ENCODE measurements around the gene MALRD1. TPM values are rescaled to one million over a fixed set of nuclear protein-coding genes. Genes with fewer than 3 reads are reported as not detected.

MALRD1 gene
- total RNA-seq, 1 donor from 2014 or later, result 1.5 TPM

- TF ChIP-seq CTCF (IDR thresholded peaks at IDR 0.05; ENCODE audit: unreplicated experiment), result no peak
- DNase-seq (ENCODE audit: low spot score, unreplicated experiment), result no peak
- H3K27me3 Mint-ChIP-seq, result no peaks in the 10 kb centered on the region
- H3K36me3 Mint-ChIP-seq (ENCODE audit: insufficient read depth), result no peaks in the 10 kb centered on the region
- H3K9me3 Mint-ChIP-seq (ENCODE audit: low read depth), result peaks cover 3% of the 10 kb centered on the region
- H3K4me1 Mint-ChIP-seq (ENCODE audit: low read depth), result peaks cover 14% of the 10 kb centered on the region
- H3K4me3 Mint-ChIP-seq (ENCODE audit: low read depth), result no peak overlapping the region
- no peak overlapping the region for H3K27ac Mint-ChIP-seq
Measured at GRCh38 chr10:19302117-19302516, 253.5 kb downstream of the MALRD1 start.

- DNase-seq (ENCODE audit: low spot score, unreplicated experiment), result no peak
- H3K36me3 Mint-ChIP-seq (ENCODE audit: insufficient read depth), result no peaks in the 10 kb centered on the region
- no peak for TF ChIP-seq CTCF (IDR thresholded peaks at IDR 0.05; ENCODE audit: unreplicated experiment)
- H3K27ac Mint-ChIP-seq, result no peak overlapping the region
- H3K4me3 Mint-ChIP-seq (ENCODE audit: low read depth), result no peak overlapping the region
- H3K27me3 Mint-ChIP-seq, result peaks cover 3% of the 10 kb centered on the region
- H3K4me1 Mint-ChIP-seq (ENCODE audit: low read depth), result peaks cover 2% of the 10 kb centered on the region
- no peaks in the 10 kb centered on the region for H3K9me3 Mint-ChIP-seq (ENCODE audit: low read depth)
Measured at GRCh38 chr10:19310066-19310465, 261.5 kb downstream of the MALRD1 start.

- Mint-ChIP-seq H3K9me3 (ENCODE audit: low read depth) (no peaks in the 10 kb centered on the region), H3K4me3 (ENCODE audit: low read depth) (no peak overlapping the region), H3K27ac (no peak overlapping the region), H3K36me3 (ENCODE audit: insufficient read depth) (no peaks in the 10 kb centered on the region), H3K4me1 (ENCODE audit: low read depth) (no peaks in the 10 kb centered on the region), H3K27me3 (no peaks in the 10 kb centered on the region)
- TF ChIP-seq CTCF (IDR thresholded peaks at IDR 0.05; ENCODE audit: unreplicated experiment), result no peak
- no peak for DNase-seq (ENCODE audit: low spot score, unreplicated experiment)
Measured at GRCh38 chr10:19316204-19316870, 267.7 kb downstream of the MALRD1 start.

- Mint-ChIP-seq H3K27me3 (no peaks in the 10 kb centered on the region), H3K36me3 (ENCODE audit: insufficient read depth) (no peaks in the 10 kb centered on the region), H3K4me3 (ENCODE audit: low read depth) (no peak overlapping the region), H3K27ac (no peak overlapping the region), H3K9me3 (ENCODE audit: low read depth) (no peaks in the 10 kb centered on the region), H3K4me1 (ENCODE audit: low read depth) (no peaks in the 10 kb centered on the region)
- no peak for DNase-seq (ENCODE audit: low spot score, unreplicated experiment)
- no peak for TF ChIP-seq CTCF (IDR thresholded peaks at IDR 0.05; ENCODE audit: unreplicated experiment)
Measured at GRCh38 chr10:19317952-19318351, 269.4 kb downstream of the MALRD1 start.

- Mint-ChIP-seq H3K4me1 (ENCODE audit: low read depth) (no peaks in the 10 kb centered on the region), H3K36me3 (ENCODE audit: insufficient read depth) (no peaks in the 10 kb centered on the region), H3K9me3 (ENCODE audit: low read depth) (no peaks in the 10 kb centered on the region), H3K4me3 (ENCODE audit: low read depth) (no peak overlapping the region), H3K27me3 (no peaks in the 10 kb centered on the region), H3K27ac (no peak overlapping the region)
- no peak for TF ChIP-seq CTCF (IDR thresholded peaks at IDR 0.05; ENCODE audit: unreplicated experiment)
- no peak for DNase-seq (ENCODE audit: low spot score, unreplicated experiment)
Measured at GRCh38 chr10:19325581-19325980, 277.0 kb downstream of the MALRD1 start.

Data from progenitor cell of endocrine pancreas (in vitro differentiated cells).